ENCODE measurements around the gene DUSP22. TPM values are rescaled to one million over a fixed set of nuclear protein-coding genes. Genes with fewer than 3 reads are reported as not detected.

DUSP22 gene
- total RNA-seq, 6 donors from 2014 or later = 49.9 to 108 (median 63.8) TPM

- Histone ChIP-seq H3K4me1 (peaks cover 0 to 19% (median 3%) of the 10 kb centered on the region in 4 donors), H3K4me3 (no peak overlapping the region), H3K27me3 (no peaks in the 10 kb centered on the region), H3K9me3 (no peaks in the 10 kb centered on the region), H3K36me3 (peaks cover 0 to 3% (median 0%) of the 10 kb centered on the region in 4 donors), H3K27ac (no peak overlapping the region)
- DNase-seq (peak in 1 of 2 donors; percentile 16), ATAC-seq (ENCODE audit: low FRiP score in 2 of 2) (peak in 1 of 2 donors; percentile 5)
- 90 to 93% methylated on average over 13 of the region's 13 CpGs for WGBS, 2 donors
- TF ChIP-seq CTCF (IDR thresholded peaks at IDR 0.05) (no peak), POLR2AphosphoS5 (IDR thresholded peaks at IDR 0.05) (no peak), POLR2A (IDR thresholded peaks at IDR 0.05) (no peak), EP300 (IDR thresholded peaks at IDR 0.05) (no peak)
These were observed 28.3 kb downstream of the DUSP22 start for GRCh38 chr6:320351-321157.

GRCh38 chr6:321158-321438, 28.8 kb downstream of the DUSP22 start:
- H3K27me3 ChIP-seq = no peaks in the 10 kb centered on the region
- ATAC-seq (ENCODE audit: low FRiP score in 2 of 2) (no peak), DNase-seq (peak in 1 of 2 donors; percentile 15)
- TF ChIP-seq EP300 (IDR thresholded peaks at IDR 0.05) (no peak), CTCF (IDR thresholded peaks at IDR 0.05) (no peak), POLR2AphosphoS5 (IDR thresholded peaks at IDR 0.05) (no peak), POLR2A (IDR thresholded peaks at IDR 0.05) (no peak)
- H3K4me3 ChIP-seq = no peak overlapping the region
- H3K9me3 ChIP-seq = no peaks in the 10 kb centered on the region
- whole genome bisulfite sequencing, 2 donors = 79 to 83% methylated on average over 1 of the region's 1 CpG
- H3K36me3 ChIP-seq = peaks cover 0 to 1% (median 0%) of the 10 kb centered on the region in 4 donors
- H3K4me1 ChIP-seq = peaks cover 0 to 19% (median 2%) of the 10 kb centered on the region in 4 donors
- no peak overlapping the region for H3K27ac ChIP-seq

- WGBS, 2 donors = 62 to 63% methylated on average over 3 of the region's 3 CpGs
These were observed 29.4 kb downstream of the DUSP22 start for GRCh38 chr6:321536-322258.

GRCh38 chr6:322259-322930, 30.1 kb downstream of the DUSP22 start:
- H3K4me1 ChIP-seq = peaks cover under 1 to 23% (median 3%) of the 10 kb centered on the region in 4 donors
- 77 to 79% methylated on average over 13 to 14 of the region's 14 CpGs for WGBS, 2 donors
- ATAC-seq (ENCODE audit: low FRiP score in 2 of 2) (no peak), DNase-seq (peak in 1 of 2 donors; percentile 11)
- H3K27ac ChIP-seq = no peak overlapping the region
- no peaks in the 10 kb centered on the region for H3K27me3 ChIP-seq
- TF ChIP-seq POLR2A (IDR thresholded peaks at IDR 0.05) (no peak), CTCF (IDR thresholded peaks at IDR 0.05) (no peak), POLR2AphosphoS5 (IDR thresholded peaks at IDR 0.05) (no peak), EP300 (IDR thresholded peaks at IDR 0.05) (no peak)
- no peak overlapping the region for H3K4me3 ChIP-seq
- peaks cover 0 to 11% (median 0%) of the 10 kb centered on the region in 4 donors for H3K36me3 ChIP-seq
- H3K9me3 ChIP-seq = no peaks in the 10 kb centered on the region

More at GRCh38 chr6:321536-322258, 29.4 kb downstream of the DUSP22 start:
- DNase-seq (peak in 1 of 2 donors; percentile 12), ATAC-seq (ENCODE audit: low FRiP score in 2 of 2) (no peak)
- Histone ChIP-seq H3K27ac (no peak overlapping the region), H3K36me3 (peaks cover 0 to 7% (median 0%) of the 10 kb centered on the region in 4 donors), H3K9me3 (no peaks in the 10 kb centered on the region), H3K4me1 (peaks cover 0 to 19% (median 2%) of the 10 kb centered on the region in 4 donors), H3K27me3 (no peaks in the 10 kb centered on the region), H3K4me3 (no peak overlapping the region)
- TF ChIP-seq POLR2AphosphoS5 (IDR thresholded peaks at IDR 0.05) = no peak
- TF ChIP-seq CTCF (IDR thresholded peaks at IDR 0.05) = no peak
- no peak for TF ChIP-seq EP300 (IDR thresholded peaks at IDR 0.05)
- TF ChIP-seq POLR2A (IDR thresholded peaks at IDR 0.05) = no peak

Data from upper lobe of left lung (tissue), 6 donors.